Activated CD4-positive, alpha-beta T cell treated with anti-CD3 and anti-CD28 coated beads, Interleukin-10, Interleukin-2, amounts not matched to agents 100 ng/mL and 50 ng/mL, durations not matched to agents 16 hours and 8 hours (primary cell): Measurements from ENCODE around the gene MRGPRX1.
"Not testable (repeated sequence)": the region's sequence is repeated elsewhere in the genome, so short reads cannot be mapped to it uniquely, and the experiment has no call there.

Source experiments
- DNase-seq: peaks from one replicate; pipeline ENCODE4 v3.0.0-alpha.2; 2020

MRGPRX1 gene

DNA sequence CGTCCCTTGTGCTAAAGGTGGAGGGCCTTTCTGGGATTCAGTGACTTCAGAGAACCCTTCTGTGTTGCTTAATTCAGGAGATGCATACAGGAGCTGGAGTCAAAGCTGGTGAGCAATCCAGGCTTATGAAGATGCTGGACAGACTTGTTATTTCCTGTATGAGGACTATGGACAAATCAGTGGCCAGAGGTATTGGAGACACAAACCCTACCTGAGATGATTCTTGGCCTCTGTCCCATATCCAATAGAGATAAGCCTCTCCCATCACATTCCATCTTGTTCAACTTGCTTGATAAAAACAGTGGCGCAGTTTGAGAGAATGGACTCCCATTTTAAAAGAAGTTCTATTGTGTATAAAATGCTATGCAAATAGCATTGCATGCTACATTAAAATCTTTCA lies at the start of gene MRGPRX1:
Gene MRGPRX1 (minus strand): TSS at position 101 of the 400 bp plus-strand sequence. CDS start 4,630 bp downstream, outside the sequence.
- no peak for DNase-seq

DNA sequence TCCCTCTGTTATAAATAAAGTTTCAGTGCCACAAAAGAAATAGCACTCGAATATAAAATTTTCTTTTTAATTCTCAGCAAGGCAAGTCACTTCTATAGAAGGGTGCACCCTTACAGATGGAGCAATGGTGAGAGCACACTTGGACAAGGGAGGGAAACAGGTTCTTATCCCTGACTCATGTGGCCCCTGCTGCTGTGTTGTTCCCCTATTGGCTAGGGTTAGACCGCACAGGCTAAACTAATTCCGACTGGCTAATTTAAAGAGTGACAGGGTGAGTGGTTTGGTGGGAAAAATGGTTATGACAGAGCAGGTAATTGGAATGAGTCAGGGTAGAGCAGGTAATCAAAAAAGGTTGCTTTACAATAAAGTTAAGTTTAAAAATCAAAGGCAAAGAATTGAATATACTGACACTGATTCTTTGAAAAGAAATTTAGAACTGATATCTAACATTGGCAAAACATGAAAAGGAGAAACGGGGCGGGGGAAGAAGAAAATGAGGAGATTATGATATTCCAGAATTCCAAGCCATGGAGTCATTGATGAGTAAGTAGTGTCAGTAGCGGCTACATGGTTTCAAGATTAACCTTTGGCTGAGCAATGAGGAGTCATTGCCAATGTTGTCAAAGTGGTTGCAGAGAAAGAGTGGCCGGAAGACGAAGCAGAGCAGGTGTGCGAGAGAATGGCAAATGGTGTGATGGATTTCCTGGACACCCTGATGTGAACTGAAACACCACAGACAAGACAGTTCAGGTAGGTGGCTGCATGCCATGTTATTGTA lies 48.4 kb upstream of the MRGPRX1 start:
- DNase-seq = no peak

GRCh38 chr11:18986744-18987143 lies 47.5 kb upstream of the MRGPRX1 start:
- no peak for DNase-seq

DNA sequence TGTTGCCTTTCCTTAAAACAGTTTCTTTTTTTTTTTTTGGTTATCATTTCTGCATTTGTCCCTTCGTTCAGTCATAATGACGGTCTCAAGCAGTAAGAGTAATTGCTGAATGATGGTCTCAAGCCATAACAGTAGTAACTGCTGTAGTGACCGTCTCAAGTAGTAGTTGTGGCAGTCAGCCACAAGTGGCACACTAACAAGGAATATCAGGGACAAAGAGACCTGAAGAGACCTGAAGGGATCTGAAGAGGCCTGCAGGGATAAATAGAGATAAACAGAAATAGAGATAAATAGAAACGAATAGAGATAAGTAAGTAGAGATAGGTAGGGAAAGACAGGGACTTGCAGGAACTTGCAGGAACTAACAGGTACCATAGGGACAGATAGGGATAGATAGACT lies 42.7 kb upstream of the MRGPRX1 start:
- DNase-seq = no peak

DNA sequence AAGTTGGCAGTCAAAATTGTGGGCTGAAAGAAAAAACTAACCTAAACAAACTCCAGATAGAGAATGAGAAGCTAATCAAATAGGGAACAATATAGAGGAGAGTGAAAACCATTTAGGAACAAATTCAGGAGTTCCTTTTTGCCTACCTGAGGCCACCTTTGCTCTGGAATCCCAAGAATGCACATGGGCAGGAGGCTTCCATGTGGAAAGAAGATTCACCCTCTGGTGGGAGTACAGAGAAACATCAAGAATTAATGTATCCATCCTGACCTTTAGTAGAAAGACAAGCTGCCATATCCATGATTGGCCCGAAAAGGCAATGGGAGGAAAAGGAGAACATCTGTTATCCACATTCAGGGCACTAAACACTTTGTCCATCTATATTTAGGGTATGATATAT lies 35.0 kb upstream of the MRGPRX1 start:
- DNase-seq = no peak

DNA sequence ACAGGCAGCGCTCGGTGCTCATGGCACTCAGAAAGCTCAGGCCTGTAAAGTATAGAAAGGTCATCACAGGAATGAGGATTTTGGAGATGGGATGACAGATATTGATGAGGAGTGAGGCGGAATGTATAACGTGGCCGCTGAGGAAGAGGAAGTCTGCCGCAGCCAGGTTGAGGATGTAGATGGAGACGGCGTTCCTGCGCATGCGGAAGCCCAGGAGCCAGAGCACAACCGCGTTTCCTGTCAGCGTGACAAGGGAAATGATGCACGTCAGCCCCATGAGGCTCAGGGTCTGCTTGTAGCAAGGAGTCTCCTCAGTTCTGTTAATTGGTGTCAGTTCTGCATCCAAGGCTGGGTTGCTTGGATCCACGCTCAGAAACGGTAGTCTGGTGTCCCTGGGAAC lies 33.1 kb upstream of the MRGPRX1 start:
- DNase-seq = no peak

DNA sequence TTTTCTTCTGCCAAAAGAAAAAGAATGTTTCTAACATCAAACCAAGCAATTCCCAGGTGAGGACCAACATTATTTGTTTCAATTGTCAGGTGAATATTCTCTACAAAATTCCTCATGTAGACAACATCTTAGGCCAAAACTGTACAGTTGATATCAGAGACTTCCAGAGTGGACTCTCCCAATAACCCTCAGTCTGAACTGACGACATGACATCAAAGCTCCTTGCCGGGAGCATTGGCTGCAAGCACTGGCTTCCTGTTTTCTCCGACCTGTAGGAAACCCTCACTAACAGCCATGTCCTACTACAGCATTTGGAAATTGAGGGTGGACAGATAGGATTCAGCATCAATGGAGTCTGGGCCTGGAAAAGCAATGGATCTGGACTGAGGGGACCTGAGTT lies 30.5 kb upstream of the MRGPRX1 start:
- DNase-seq = no peak

DNA sequence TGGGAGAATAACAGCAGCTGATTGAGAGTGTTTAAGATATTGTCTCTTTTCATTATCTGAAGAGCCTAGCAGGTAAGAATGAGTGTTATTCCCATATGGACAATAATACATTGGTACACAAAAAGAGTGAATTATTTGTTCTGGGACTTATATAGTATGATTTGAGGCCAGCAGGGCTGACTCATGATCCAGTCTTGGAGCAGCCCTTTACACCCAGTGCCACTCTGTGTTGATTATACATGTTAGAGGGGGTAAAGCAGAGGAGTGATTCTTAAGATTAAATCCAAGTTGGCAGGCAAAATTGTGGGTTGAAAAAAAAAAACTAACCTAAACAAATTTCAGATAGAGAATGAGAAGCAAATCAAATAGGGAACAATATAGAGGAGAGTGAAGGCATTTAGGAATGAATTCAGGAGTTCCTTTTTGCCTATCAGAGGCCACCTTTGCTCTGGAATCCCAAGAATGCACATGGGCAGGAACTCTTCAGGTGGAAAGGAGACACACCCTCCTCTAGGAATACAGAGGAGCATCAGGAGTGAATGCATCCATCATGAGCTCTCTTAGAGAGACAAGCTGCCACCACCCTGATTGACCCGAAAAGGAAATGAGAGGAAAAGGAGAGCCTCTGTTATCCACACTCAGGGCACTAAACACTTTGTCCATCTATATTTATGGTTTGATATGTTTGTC lies 19.2 kb upstream of the MRGPRX1 start:
- no peak for DNase-seq

GRCh38 chr11:18956630-18957029 lies 17.4 kb upstream of the MRGPRX1 start:
- no peak for DNase-seq

DNA sequence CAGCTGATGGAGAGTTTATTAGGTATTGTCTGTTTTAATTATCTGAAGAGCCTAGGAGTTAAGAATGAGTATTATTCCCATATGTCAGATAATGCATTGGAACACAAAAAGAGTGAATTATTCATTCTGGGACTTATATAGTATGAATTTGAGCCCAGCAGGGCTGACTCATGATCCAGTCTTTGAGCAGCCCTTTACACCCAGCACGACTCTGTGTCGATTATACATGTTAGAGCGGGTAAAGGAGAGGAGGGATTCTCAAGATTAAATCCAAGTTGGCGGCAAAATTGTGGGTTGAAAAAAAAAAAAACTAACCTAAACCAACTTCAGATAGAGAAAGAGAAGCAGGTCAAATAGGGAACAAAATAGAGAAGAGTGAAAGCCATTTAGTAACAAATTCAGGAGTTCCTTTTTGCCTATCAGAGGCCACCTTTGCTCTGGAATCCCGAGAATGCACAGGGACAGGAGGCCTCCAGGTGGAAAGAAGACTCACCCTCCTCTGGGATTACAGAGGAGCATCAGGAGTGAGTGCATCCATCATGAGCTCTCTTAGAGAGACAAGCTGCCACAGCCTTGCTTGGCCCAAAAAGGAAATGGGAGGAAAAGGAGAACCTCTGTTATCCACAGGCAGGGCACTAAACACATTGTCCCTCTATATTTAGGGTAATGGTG lies 3.1 kb downstream of the MRGPRX1 start:
- DNase-seq = no peak

DNA sequence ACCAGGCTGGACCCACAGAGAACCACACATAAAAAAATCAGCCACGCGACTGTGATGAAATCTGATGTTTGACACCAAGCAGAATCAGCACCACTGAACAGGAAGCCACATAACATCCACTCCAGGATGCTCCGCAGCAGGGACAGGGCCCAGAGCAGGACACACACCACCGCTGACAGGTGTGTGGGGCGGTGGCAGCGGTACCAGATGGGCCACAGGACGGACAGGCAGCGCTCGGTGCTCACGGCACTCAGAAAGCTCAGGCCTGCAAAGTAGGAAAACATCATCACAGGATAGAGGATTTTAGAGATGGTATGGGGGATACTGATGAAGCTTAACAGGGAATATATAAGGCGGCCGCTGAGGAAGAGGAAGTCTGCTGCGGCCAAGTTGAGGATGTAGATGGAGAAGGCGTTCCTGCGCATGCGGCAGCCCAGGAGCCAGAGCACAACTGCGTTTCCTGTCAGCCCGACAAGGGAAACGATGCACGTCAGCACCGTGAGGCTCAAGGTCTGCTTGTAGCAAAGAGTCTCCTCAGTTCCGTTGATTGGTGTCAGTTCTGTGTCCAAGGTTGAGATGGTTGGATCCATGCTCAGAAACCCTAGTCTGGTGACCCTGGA lies 4.9 kb downstream of the MRGPRX1 start:
- DNase-seq = no peak

DNA sequence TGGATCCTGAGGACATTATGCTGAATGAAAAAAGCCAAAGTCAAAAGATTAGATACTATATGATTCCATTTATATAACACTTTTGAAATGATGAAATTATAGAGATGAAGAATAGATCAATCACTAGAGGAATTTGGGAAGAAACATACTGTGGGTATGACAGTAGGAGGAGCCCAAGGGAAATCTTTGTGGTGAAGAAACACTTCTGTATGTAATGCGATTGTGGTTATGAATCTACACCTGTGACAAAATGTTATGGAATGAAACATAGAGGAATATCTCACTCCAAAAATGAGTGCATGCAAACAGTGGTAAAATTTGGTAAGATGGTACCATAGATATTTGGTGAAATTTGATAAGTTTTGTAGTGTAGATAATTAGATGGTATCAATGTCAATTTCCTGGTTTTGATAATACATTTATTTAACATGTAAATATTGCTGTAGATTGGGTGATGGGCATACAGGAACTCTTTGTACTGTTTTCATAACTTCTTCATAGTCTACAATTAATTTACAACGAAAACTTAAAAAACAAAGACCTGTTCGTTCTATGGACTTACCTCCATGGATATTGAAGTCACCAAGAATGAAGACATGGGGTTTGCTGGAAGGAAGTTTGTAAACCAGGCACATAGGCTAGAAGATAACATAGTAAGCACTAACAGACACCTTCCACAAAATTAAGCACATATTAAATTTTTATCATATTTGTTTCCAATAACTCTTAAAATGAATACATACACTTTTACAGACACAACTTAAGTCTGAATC lies 11.5 kb downstream of the MRGPRX1 start:
- no peak for DNase-seq

DNA sequence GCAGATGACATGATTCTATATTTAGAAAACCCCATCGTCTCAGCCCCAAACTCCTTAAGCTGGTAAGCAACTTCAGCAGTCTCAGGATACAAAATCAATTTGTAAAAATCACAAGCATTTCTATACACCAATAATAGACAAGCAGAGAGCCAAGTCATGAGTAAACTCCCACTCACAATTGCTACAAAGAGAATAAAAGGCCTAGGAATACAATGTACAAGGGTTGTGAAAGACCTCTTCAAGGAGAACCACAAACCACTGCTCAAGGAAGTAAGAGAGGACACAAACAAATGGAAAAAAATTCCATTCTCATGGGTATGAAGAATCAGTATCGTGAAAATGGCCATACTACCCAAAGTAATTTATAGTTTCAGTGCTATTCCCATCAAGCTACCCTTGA lies 13.8 kb downstream of the MRGPRX1 start:
- DNase-seq = not testable (repeated sequence)

- DNase-seq = no peak
Observed at GRCh38 chr11:18912883-18913282, 26.3 kb downstream of the MRGPRX1 start.

DNA sequence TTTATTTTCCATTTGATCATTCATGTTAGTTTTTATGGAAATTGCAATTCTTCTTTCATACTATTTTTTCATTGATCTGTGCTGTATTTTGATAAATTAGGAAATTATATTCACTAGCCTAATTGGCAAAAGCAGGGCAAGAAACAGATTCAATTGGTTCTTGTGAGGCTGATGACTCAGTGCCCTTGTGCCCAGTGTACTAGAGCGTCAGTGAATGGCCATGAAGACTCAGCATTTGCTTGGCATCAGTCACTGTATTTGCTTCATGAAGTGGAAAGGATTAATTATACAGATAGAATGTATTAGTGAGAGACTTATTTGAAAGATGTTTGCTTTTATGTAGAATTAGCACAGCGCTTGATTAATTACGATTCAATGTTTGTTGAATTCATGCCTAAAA lies 31.8 kb downstream of the MRGPRX1 start:
- DNase-seq = no peak

DNA sequence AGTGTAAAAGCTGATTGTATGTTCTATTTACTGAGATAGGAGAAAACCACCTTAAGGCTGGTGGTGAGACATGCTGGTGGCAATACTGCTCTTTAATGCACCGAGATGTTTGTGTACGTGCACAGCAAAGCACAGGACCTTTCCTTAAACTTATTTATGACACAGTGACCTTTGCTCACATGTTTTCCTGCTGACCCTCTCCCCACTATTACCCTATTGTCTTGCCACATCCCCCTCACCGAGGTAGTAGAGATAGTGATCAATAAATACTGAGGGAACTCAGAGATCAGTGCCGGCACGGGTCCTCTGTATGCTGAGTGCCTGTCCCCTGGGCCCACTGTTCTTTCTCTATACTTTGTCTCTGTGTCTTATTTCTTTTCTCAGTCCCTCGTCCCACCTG lies 38.6 kb downstream of the MRGPRX1 start:
- not testable (repeated sequence) for DNase-seq

- DNase-seq = not testable (repeated sequence)
Observed at GRCh38 chr11:18900151-18900611, 39.0 kb downstream of the MRGPRX1 start.

GRCh38 chr11:18891712-18892111 lies 47.5 kb downstream of the MRGPRX1 start:
- not testable (repeated sequence) for DNase-seq

DNA sequence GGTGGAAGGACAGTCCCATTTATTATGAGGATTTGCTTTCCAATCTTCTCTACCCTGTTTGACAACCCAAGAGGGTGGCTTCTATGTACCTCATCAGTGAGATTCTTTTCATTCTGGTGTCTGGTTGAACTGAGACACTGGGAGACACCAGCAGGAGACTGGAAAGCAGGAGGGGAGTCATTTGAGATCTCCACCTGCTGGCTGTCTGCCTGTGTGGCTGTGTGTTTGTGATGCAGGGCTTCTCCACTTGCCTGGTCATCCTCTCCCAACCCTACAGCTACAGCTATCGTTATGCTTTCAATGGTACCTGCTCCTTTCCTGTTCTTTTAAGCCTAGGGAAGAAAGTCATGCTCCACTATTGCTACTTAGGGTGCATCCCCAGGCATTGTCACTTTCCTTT lies 48.6 kb downstream of the MRGPRX1 start:
- DNase-seq = no peak
